ENCODE data around the gene SMARCA2.
A peak's percentile ranks its signal among the peaks of the same experiment; 100 is the strongest.

Gene SMARCA2

GRCh38 chr9:2014696-2015580 is at the start of gene SMARCA2:
TSS of gene SMARCA2 (plus strand) at chr9:2015347. CDS start at chr9:2029023, 13,676 bp downstream.
- peak within 1 kb of the TSS; percentile 91 for H3K27ac ChIP-seq (ENCODE audit: low read length)
- H3K27me3 ChIP-seq (replicated peaks; ENCODE audit: insufficient read depth, low read length), result no peaks in the 10 kb centered on the region
- H3K4me3 ChIP-seq (ENCODE audit: low read length), result peak within 1 kb of the TSS; percentile 92
- peak within 1 kb of the TSS; percentile 94 for H2AFZ ChIP-seq (ENCODE audit: low read length)
- H3K79me2 ChIP-seq (ENCODE audit: low read length), result peaks cover 42% of the 10 kb centered on the region
- H3K9me2 ChIP-seq (replicated peaks; ENCODE audit: insufficient read depth, low read length), result no peaks in the 10 kb centered on the region
- H3K4me2 ChIP-seq (ENCODE audit: low read depth, low read length), result peak within 1 kb of the TSS; percentile 86
- H4K20me1 ChIP-seq (ENCODE audit: insufficient read depth, low read length), result peaks cover 10% of the 10 kb centered on the region; the same call in 1 of the 2 replicates
- H3K9ac ChIP-seq (ENCODE audit: low read length), result peak within 1 kb of the TSS; percentile 87
- peak; percentile 97 for DNase-seq
- H3F3A ChIP-seq (ENCODE audit: insufficient read depth, low read length), result peaks cover 17% of the 10 kb centered on the region
- peaks cover 10% of the 10 kb centered on the region; the same call in 1 of the 2 replicates for H3K4me1 ChIP-seq (ENCODE audit: low read length)
- H3K36me3 ChIP-seq (replicated peaks; ENCODE audit: insufficient read depth, low read length), result no peaks in the 10 kb centered on the region
- H3K9me3 ChIP-seq (replicated peaks; ENCODE audit: insufficient read depth, low read length), result no peaks in the 10 kb centered on the region
- TF ChIP-seq EZH2phosphoT487 (IDR thresholded peaks at IDR 0.05; ENCODE audit: low read length) (no peak), EZH2 (optimal IDR thresholded peaks at IDR 0.05; ENCODE audit: low read depth, low read length) (no peak), CTCF (IDR thresholded peaks at IDR 0.05; ENCODE audit: low read length) (no peak)

DNA sequence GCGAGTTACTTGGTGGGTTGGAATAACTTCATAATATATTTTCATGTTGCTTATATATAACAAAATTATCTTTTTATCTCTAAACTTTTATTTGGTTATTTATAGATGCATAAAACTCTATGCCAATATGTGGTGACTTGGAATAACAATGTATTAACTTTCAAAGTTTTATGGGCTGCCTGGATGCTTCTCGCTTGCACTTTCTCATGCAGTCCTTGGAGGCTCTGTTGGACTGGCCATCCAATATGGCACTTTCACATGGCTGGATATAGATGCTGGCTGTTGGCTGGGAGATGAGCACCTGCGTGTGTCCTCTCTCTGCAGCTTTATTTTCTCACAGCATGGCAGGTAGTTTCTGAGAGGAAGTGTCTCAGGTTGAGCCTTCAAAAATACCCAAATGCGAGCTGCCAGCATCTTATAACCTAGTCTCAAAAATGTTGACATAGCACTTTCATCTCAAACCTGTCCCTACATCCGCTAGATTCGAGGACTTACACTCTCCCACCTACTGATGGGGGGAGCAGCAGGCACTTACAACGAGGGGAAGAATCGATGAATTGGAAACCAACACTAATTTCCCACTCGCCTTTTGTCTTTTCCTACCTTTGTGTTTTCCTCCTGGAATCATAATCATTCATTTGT is 48.3 kb upstream of the SMARCA2 start:
- Histone ChIP-seq H2AFZ (ENCODE audit: low read length) (no peak overlapping the region), H3K9ac (ENCODE audit: low read length) (no peak overlapping the region), H3K4me1 (ENCODE audit: low read length) (peaks cover 17% of the 10 kb centered on the region; the same call in 1 of the 2 replicates), H3K79me2 (ENCODE audit: low read length) (no peaks in the 10 kb centered on the region), H4K20me1 (ENCODE audit: insufficient read depth, low read length) (no peaks in the 10 kb centered on the region), H3K36me3 (replicated peaks; ENCODE audit: insufficient read depth, low read length) (no peaks in the 10 kb centered on the region), H3K4me2 (ENCODE audit: low read depth, low read length) (peak overlapping the region; percentile 7; the same call in 1 of the 2 replicates), H3K9me2 (replicated peaks; ENCODE audit: insufficient read depth, low read length) (no peaks in the 10 kb centered on the region), H3F3A (ENCODE audit: insufficient read depth, low read length) (peaks cover 9% of the 10 kb centered on the region; the same call in 1 of the 2 replicates), H3K27ac (ENCODE audit: low read length) (no peak overlapping the region), H3K9me3 (replicated peaks; ENCODE audit: insufficient read depth, low read length) (no peaks in the 10 kb centered on the region), H3K4me3 (ENCODE audit: low read length) (no peak overlapping the region), H3K27me3 (replicated peaks; ENCODE audit: insufficient read depth, low read length) (no peaks in the 10 kb centered on the region)
- DNase-seq, result peak; percentile 77
- TF ChIP-seq EZH2phosphoT487 (IDR thresholded peaks at IDR 0.05; ENCODE audit: low read length) (no peak), EZH2 (optimal IDR thresholded peaks at IDR 0.05; ENCODE audit: low read depth, low read length) (no peak), CTCF (IDR thresholded peaks at IDR 0.05; ENCODE audit: low read length) (peak; percentile 6; the same call in 1 of the 2 replicates)

DNA sequence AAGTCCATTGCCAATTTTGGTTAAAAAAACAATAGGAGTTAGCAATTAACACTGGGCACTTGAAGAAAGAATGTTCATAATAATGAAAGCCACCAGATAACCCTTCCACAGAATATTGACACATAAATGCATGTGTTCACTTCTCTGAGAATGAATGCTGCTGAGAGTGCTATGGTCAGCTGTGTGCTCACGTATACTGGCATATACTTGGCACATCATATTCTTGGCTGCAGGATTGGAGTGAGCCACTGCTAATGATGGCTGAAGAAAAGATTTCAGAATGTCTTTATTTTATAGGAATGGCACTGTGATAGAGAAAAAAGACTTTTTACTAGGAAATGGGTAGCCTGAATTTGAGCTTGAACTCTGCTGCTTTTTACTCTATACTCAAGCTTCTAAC is 46.0 kb upstream of the SMARCA2 start:
- Histone ChIP-seq H3K9ac (ENCODE audit: low read length) (no peak overlapping the region), H3K36me3 (replicated peaks; ENCODE audit: insufficient read depth, low read length) (no peaks in the 10 kb centered on the region), H3K4me2 (ENCODE audit: low read depth, low read length) (no peak overlapping the region), H3K9me3 (replicated peaks; ENCODE audit: insufficient read depth, low read length) (no peaks in the 10 kb centered on the region), H3K9me2 (replicated peaks; ENCODE audit: insufficient read depth, low read length) (no peaks in the 10 kb centered on the region), H3K27ac (ENCODE audit: low read length) (no peak overlapping the region), H3F3A (ENCODE audit: insufficient read depth, low read length) (peaks cover 9% of the 10 kb centered on the region; the same call in 1 of the 2 replicates), H3K4me3 (ENCODE audit: low read length) (no peak overlapping the region), H2AFZ (ENCODE audit: low read length) (no peak overlapping the region), H4K20me1 (ENCODE audit: insufficient read depth, low read length) (no peaks in the 10 kb centered on the region), H3K79me2 (ENCODE audit: low read length) (no peaks in the 10 kb centered on the region), H3K27me3 (replicated peaks; ENCODE audit: insufficient read depth, low read length) (no peaks in the 10 kb centered on the region), H3K4me1 (ENCODE audit: low read length) (peaks cover 17% of the 10 kb centered on the region; the same call in 1 of the 2 replicates)
- no peak for TF ChIP-seq EZH2phosphoT487 (IDR thresholded peaks at IDR 0.05; ENCODE audit: low read length)
- no peak for TF ChIP-seq CTCF (IDR thresholded peaks at IDR 0.05; ENCODE audit: low read length)
- no peak for TF ChIP-seq EZH2 (optimal IDR thresholded peaks at IDR 0.05; ENCODE audit: low read depth, low read length)
- no peak for DNase-seq

All from MM.1S (cell line).